ENCODE measurements around the gene SLC49A3.

DNA sequence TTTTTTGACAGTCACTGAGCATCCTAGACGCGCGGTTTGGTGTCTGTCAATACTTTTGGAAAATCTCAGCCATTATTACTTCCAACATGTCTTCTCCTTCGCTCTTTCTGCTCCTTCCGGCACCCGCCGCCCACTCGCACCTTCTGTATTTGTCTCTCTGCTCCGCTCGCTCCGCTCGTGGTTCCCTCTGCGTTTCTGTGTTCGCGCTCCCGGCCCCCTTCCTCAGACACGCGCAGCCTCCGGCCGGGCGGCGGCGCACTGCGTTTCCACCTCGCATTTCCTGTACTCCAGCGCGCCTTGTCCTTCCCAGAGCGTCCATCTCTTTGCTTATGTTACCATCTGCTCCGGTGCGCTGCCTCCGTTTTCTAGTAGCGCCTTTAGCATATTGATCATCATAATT is 42.5 kb downstream of the SLC49A3 start:
- TF ChIP-seq, protein P1, sequence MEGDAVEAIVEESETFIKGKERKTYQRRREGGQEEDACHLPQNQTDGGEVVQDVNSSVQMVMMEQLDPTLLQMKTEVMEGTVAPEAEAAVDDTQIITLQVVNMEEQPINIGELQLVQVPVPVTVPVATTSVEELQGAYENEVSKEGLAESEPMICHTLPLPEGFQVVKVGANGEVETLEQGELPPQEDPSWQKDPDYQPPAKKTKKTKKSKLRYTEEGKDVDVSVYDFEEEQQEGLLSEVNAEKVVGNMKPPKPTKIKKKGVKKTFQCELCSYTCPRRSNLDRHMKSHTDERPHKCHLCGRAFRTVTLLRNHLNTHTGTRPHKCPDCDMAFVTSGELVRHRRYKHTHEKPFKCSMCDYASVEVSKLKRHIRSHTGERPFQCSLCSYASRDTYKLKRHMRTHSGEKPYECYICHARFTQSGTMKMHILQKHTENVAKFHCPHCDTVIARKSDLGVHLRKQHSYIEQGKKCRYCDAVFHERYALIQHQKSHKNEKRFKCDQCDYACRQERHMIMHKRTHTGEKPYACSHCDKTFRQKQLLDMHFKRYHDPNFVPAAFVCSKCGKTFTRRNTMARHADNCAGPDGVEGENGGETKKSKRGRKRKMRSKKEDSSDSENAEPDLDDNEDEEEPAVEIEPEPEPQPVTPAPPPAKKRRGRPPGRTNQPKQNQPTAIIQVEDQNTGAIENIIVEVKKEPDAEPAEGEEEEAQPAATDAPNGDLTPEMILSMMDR (conservative IDR thresholded peaks at IDR 0.05; ENCODE audit: low read length), result no peak
- no peak for TF ChIP-seq EZH2phosphoT487 (IDR thresholded peaks at IDR 0.05; ENCODE audit: borderline replicate concordance, low read depth, low read length)
